Mononuclear cell (primary cell): ENCODE measurements around the gene SCYGR4. TPM values are rescaled to one million over a fixed set of nuclear protein-coding genes. Genes with fewer than 3 reads are reported as not detected.
"Not testable (repeated sequence)": the region's sequence is repeated elsewhere in the genome, so short reads cannot be mapped to it uniquely, and the experiment has no call there.

Source experiments
- H3K27me3 ChIP-seq: 2 replicates; pipeline ENCODE4 v1.6.0; 2011; ENCODE audit warnings: low read length, control low read depth; ENCODE audit not compliant: insufficient read depth
- H3K4me1 ChIP-seq: 2 replicates; pipeline ENCODE4 v1.5.1; 2011; ENCODE audit warnings: mild to moderate bottlenecking, low read length, control low read depth; ENCODE audit not compliant: insufficient read depth
- H3K4me3 ChIP-seq: 2 replicates; pipeline ENCODE4 v1.5.1; 2011; ENCODE audit warnings: mild to moderate bottlenecking, low read length, moderate library complexity
- H3K9me3 ChIP-seq: 2 replicates; pipeline ENCODE4 v1.5.1; 2011; ENCODE audit warnings: low read depth, mild to moderate bottlenecking, control low read depth, low read length
- total RNA-seq: library from RNA; depleted of rRNA; stranded (reverse); fragments of >200 nt; gene quantifications from one replicate; pipeline ENCODE4 v1.2.3, GENCODE V29; 2012

SCYGR4 gene, protein sequence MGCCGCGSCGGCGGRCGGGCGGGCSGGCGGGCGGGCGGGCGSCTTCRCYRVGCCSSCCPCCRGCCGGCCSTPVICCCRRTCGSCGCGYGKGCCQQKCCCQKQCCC
- total RNA-seq: not detected

GRCh38 chr2:227617316-227618230, at the start of gene SCYGR4:
TSS of gene SCYGR4 (plus strand) at chr2:227617498. CDS start at chr2:227617498, 0 bp downstream.
- no peak within 1 kb of the TSS for H3K4me3 ChIP-seq
- no peaks in the 10 kb centered on the region for H3K4me1 ChIP-seq
- no peaks in the 10 kb centered on the region for H3K9me3 ChIP-seq
- H3K27me3 ChIP-seq: peaks cover 6% of the 10 kb centered on the region

DNA sequence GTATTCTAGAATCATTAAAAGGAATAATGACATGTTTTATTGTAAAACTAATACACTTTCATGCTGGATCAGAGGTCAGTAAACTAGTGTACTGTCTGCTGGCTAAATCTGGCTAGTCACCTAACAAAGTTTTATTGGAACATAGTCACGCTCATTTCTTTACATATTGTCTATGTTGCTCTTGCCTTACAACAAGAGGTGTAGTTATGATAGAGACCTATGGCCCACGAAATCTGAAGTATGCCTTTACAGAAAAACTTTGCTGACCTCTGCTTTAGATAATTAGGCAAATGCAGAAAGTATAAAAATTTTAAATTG, 48.5 kb upstream of the SCYGR4 start:
- no peaks in the 10 kb centered on the region for H3K4me1 ChIP-seq
- no peaks in the 10 kb centered on the region for H3K9me3 ChIP-seq
- no peak overlapping the region for H3K4me3 ChIP-seq
- H3K27me3 ChIP-seq: no peaks in the 10 kb centered on the region

- Histone ChIP-seq H3K4me3 (no peak overlapping the region), H3K9me3 (no peaks in the 10 kb centered on the region), H3K4me1 (no peaks in the 10 kb centered on the region), H3K27me3 (no peaks in the 10 kb centered on the region)
Measured at GRCh38 chr2:227570615-227571014, 46.7 kb upstream of the SCYGR4 start.

DNA sequence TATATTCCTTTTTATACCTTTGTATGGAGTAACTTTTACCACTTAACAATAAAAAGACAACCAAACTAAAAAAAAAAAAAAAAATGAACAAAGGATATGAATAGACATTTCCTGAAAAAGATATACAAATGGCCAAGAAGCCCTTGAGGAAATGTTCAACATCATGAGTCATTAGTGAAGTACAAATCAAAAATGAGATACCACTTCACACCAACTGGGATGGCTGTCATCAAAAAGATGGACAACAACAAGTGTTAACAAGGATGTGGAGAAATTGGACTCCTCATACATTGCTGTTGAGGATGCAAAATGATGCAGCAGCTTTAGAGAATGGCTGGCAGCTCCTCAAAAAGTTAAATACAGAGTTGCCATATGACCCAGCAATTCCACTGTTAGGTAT, 41.2 kb upstream of the SCYGR4 start:
- Histone ChIP-seq H3K4me3 (no peak overlapping the region), H3K27me3 (no peaks in the 10 kb centered on the region), H3K4me1 (no peaks in the 10 kb centered on the region), H3K9me3 (no peaks in the 10 kb centered on the region)

GRCh38 chr2:227576812-227577211, 40.5 kb upstream of the SCYGR4 start:
- Histone ChIP-seq H3K27me3 (no peaks in the 10 kb centered on the region), H3K9me3 (no peaks in the 10 kb centered on the region), H3K4me1 (no peaks in the 10 kb centered on the region), H3K4me3 (no peak overlapping the region)

GRCh38 chr2:227577555-227577954, 39.7 kb upstream of the SCYGR4 start:
- Histone ChIP-seq H3K4me1 (no peaks in the 10 kb centered on the region), H3K27me3 (no peaks in the 10 kb centered on the region), H3K9me3 (no peaks in the 10 kb centered on the region), H3K4me3 (no peak overlapping the region)

GRCh38 chr2:227578642-227579041, 38.7 kb upstream of the SCYGR4 start:
- H3K27me3 ChIP-seq: no peaks in the 10 kb centered on the region
- H3K4me3 ChIP-seq: no peak overlapping the region
- H3K9me3 ChIP-seq: no peaks in the 10 kb centered on the region
- H3K4me1 ChIP-seq: no peaks in the 10 kb centered on the region

- no peaks in the 10 kb centered on the region for H3K9me3 ChIP-seq
- no peaks in the 10 kb centered on the region for H3K4me1 ChIP-seq
- no peak overlapping the region for H3K4me3 ChIP-seq
- H3K27me3 ChIP-seq: no peaks in the 10 kb centered on the region
Measured at GRCh38 chr2:227579791-227580190, 37.5 kb upstream of the SCYGR4 start.

DNA sequence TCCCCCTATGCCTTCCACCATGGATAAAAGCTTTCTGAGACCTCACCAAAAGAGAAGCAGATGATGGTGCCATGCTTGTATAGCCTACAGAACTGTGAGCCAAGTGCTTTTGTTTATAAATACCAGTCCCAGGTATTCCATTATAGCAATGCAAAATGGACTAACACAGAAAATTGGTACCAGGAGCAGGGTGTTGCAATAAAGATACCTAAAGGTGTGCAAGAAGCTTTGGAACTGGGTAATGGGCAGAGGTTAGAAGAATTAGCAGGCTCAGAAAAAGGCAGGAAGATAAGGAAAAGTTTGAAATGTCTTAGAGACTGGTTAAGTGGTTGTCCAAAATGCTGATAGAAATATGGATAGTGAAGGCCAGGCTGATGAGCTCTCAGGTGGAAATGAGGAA, 34.9 kb upstream of the SCYGR4 start:
- H3K4me1 ChIP-seq: no peaks in the 10 kb centered on the region
- H3K4me3 ChIP-seq: no peak overlapping the region
- H3K9me3 ChIP-seq: no peaks in the 10 kb centered on the region
- H3K27me3 ChIP-seq: no peaks in the 10 kb centered on the region

DNA sequence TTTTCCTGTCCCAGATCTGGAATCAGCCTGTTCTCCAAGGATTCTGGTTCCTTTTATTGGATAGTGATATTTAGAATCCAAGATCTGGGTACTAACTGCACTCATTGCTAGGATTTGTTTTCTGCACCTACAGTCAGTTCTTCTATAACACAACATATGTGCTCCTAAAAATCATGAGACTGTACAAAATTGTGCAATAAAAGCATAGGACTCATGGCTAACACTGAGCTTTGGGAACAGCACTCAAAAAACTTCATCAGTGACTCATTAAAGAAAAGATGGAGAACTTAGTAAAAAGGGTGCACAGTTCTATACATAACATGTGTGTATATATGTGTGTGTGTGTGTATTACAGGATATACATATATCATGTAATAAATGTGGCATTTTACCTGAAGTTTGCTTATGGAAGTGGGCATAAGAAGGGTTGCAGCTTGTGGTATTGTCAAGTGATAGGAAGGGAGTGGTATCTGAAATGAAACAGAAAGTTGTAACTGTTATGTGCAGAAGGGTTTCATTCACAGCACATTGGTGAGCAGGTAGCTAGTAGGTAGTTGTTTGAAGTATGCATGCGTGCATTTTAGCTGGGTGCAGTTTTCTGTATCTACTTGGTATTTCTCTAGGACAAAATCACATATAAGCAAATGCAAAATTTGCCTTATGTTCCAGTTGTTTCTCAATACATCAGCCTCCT, 24.5 kb upstream of the SCYGR4 start:
- Histone ChIP-seq H3K9me3 (no peaks in the 10 kb centered on the region), H3K27me3 (peaks cover 21% of the 10 kb centered on the region), H3K4me3 (no peak overlapping the region), H3K4me1 (no peaks in the 10 kb centered on the region)

DNA sequence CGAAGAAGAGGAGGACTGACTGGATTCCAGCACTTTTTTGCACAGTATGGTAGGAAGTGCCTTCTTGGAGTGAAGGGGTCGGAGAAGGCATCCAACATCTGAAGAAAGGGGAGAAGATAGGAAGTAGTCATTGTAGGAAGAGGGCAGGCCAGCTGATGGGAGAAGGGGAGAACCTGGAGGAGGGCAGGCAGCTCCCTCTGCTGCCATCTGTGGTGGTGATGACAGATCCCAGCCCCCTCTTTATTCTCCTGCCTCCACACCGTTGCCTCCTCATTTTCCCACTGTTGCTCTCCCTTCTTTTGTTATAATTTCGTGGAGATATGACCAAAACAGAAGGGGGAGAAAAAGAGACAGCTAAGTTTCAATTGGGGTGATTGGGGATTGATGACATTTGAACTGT, 21.5 kb upstream of the SCYGR4 start:
- Histone ChIP-seq H3K27me3 (peaks cover 12% of the 10 kb centered on the region), H3K4me3 (no peak overlapping the region), H3K9me3 (no peaks in the 10 kb centered on the region)

GRCh38 chr2:227597036-227597435, 20.3 kb upstream of the SCYGR4 start:
- H3K27me3 ChIP-seq: peaks cover 10% of the 10 kb centered on the region
- no peak overlapping the region for H3K4me3 ChIP-seq
- no peaks in the 10 kb centered on the region for H3K9me3 ChIP-seq
- no peaks in the 10 kb centered on the region for H3K4me1 ChIP-seq

More for the DNA sequence above, 21.5 kb upstream of the SCYGR4 start:
- no peaks in the 10 kb centered on the region for H3K4me1 ChIP-seq

- no peaks in the 10 kb centered on the region for H3K4me1 ChIP-seq
- peaks cover 10% of the 10 kb centered on the region for H3K27me3 ChIP-seq
- no peaks in the 10 kb centered on the region for H3K9me3 ChIP-seq
- H3K4me3 ChIP-seq: no peak overlapping the region
Measured at GRCh38 chr2:227597998-227598397, 19.3 kb upstream of the SCYGR4 start.

- not testable (repeated sequence) for H3K27me3 ChIP-seq, H3K4me3 ChIP-seq, H3K9me3 ChIP-seq, H3K4me1 ChIP-seq
Measured at GRCh38 chr2:227598835-227599503, 18.3 kb upstream of the SCYGR4 start, which contains the start of gene SCYGR2. TSS of gene SCYGR2 (plus strand) at chr2:227598893. CDS start at chr2:227598893, 0 bp downstream.

GRCh38 chr2:227602358-227602757, 14.9 kb upstream of the SCYGR4 start:
- no peak overlapping the region for H3K4me3 ChIP-seq
- peaks cover 4% of the 10 kb centered on the region for H3K27me3 ChIP-seq
- H3K9me3 ChIP-seq: no peaks in the 10 kb centered on the region
- H3K4me1 ChIP-seq: no peaks in the 10 kb centered on the region
